ENCODE results near the gene GNG12. TPM values are rescaled to one million over a fixed set of nuclear protein-coding genes. Genes with fewer than 3 reads are reported as not detected.
A peak's percentile ranks its signal among the peaks of the same experiment; 100 is the strongest.

The GNG12 gene
- total RNA-seq, 1 experiment from 2014 or later = 14.3 TPM

DNA sequence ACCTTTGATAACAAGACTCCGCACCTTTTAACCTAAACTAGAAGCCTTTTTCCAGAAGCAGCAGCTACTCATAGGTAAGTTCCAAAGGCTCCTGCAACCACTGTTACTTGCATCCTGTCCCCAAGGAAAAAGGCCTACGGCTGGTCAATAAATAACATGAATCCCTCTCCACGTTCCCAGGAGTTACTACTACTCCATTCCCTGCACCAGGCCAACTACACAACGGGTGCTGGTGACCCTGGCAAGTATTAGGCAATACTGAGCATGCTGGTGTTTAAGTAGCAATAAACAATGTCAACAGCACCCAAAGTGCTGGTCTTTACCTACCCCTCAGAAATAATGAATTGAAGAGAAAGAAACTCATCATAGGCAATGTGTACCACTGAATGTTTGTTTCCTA is 7.7 kb downstream of the GNG12 start:
- Histone ChIP-seq H3K79me1 (ENCODE audit: insufficient read depth, low read depth, low read length, poor library complexity, severe bottlenecking) (no peaks in the 10 kb centered on the region), H3K79me2 (ENCODE audit: insufficient read depth, low read length) (no peaks in the 10 kb centered on the region; the same call in 1 of the 2 replicates), H4K8ac (replicated peaks; ENCODE audit: insufficient read length, low read depth, low read length) (no peak overlapping the region), H3K4ac (ENCODE audit: low read depth, low read length) (no peak overlapping the region), H3K4me1 (ENCODE audit: insufficient read depth, low read length) (peaks cover 9% of the 10 kb centered on the region; the same call in 1 of the 2 replicates), H3T11ph (ENCODE audit: low read length) (no peak overlapping the region), H2BK20ac (ENCODE audit: low read depth, low read length, poor library complexity, severe bottlenecking) (no peak overlapping the region), H3K18ac (ENCODE audit: insufficient read length, low read depth, low read length) (no peak overlapping the region), H3K56ac (ENCODE audit: insufficient read length, low read depth, low read length) (no peak overlapping the region), H3K9me3 (ENCODE audit: control insufficient read depth, low read depth, low read length) (no peaks in the 10 kb centered on the region), H2BK120ac (ENCODE audit: low read depth, low read length, poor library complexity, severe bottlenecking) (no peak overlapping the region), H4K91ac (ENCODE audit: insufficient read length, low read depth, low read length) (no peak overlapping the region), H2BK15ac (ENCODE audit: low read depth, low read length) (no peak overlapping the region), H4K5ac (ENCODE audit: insufficient read length, low read depth, low read length) (no peak overlapping the region), H4K20me1 (ENCODE audit: control insufficient read depth, insufficient read depth, insufficient read length) (no peaks in the 10 kb centered on the region), H2BK12ac (ENCODE audit: insufficient read length, low read depth, low read length) (no peak overlapping the region), H3K14ac (ENCODE audit: insufficient read depth, low read length) (no peak overlapping the region), H2BK5ac (ENCODE audit: insufficient read length, low read length) (no peak overlapping the region), H3K27ac (ENCODE audit: insufficient read length, low read depth, low read length) (no peak overlapping the region), H3K9ac (ENCODE audit: extremely low read depth, insufficient read length, low read length) (no peak overlapping the region), H3K27me3 (ENCODE audit: insufficient read depth, low read length) (no peaks in the 10 kb centered on the region), H3K4me2 (ENCODE audit: insufficient read depth, insufficient read length, low read length) (no peak overlapping the region), H2AK5ac (ENCODE audit: insufficient read length, low read length) (no peak overlapping the region), H2AFZ (ENCODE audit: low read length) (no peak overlapping the region), H3K23me2 (ENCODE audit: insufficient read length, low read depth, low read length, poor library complexity, severe bottlenecking) (no peaks in the 10 kb centered on the region), H3K23ac (ENCODE audit: insufficient read length, low read depth, low read length) (no peak overlapping the region)
- Mint-ChIP-seq H3K4me3 (no peak overlapping the region), H3K9me3 (no peaks in the 10 kb centered on the region), H3K27me3 (ENCODE audit: low read depth) (peaks cover under 1% of the 10 kb centered on the region; the same call in 1 of the 2 replicates), H3K4me1 (peaks cover 18 to 27% of the 10 kb centered on the region in 2 experiments), H3K36me3 (ENCODE audit: insufficient read depth in 1 of 3, low read depth in 3 of 3) (no peaks in the 10 kb centered on the region), H3K27ac (peak overlapping the region in 1 of 3 experiments; percentile 4; a peak in 1 of 7 replicates)
- no peak for DNase-seq
- TF ChIP-seq, protein P1, sequence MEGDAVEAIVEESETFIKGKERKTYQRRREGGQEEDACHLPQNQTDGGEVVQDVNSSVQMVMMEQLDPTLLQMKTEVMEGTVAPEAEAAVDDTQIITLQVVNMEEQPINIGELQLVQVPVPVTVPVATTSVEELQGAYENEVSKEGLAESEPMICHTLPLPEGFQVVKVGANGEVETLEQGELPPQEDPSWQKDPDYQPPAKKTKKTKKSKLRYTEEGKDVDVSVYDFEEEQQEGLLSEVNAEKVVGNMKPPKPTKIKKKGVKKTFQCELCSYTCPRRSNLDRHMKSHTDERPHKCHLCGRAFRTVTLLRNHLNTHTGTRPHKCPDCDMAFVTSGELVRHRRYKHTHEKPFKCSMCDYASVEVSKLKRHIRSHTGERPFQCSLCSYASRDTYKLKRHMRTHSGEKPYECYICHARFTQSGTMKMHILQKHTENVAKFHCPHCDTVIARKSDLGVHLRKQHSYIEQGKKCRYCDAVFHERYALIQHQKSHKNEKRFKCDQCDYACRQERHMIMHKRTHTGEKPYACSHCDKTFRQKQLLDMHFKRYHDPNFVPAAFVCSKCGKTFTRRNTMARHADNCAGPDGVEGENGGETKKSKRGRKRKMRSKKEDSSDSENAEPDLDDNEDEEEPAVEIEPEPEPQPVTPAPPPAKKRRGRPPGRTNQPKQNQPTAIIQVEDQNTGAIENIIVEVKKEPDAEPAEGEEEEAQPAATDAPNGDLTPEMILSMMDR (conservative IDR thresholded peaks at IDR 0.05) = no peak
- no CpG with 5 or more reads among the region's 4 CpGs for WGBS (ENCODE audit: extremely low coverage, insufficient read length, low lambda C conversion rate)

Measured in H9 (cell line).